GM19463 (cell line): ENCODE results near the gene APEX1.
"Not testable (repeated sequence)": the region's sequence is repeated elsewhere in the genome, so short reads cannot be mapped to it uniquely, and the experiment has no call there.

Experiments
- ATAC-seq: cut with Tn5 transposase; IDR thresholded peaks from one replicate; pipeline ENCODE4 v1.9.1; 2021; ENCODE audit warnings: mild to moderate bottlenecking, moderate library complexity; ENCODE audit not compliant: unreplicated experiment

Gene APEX1

DNA sequence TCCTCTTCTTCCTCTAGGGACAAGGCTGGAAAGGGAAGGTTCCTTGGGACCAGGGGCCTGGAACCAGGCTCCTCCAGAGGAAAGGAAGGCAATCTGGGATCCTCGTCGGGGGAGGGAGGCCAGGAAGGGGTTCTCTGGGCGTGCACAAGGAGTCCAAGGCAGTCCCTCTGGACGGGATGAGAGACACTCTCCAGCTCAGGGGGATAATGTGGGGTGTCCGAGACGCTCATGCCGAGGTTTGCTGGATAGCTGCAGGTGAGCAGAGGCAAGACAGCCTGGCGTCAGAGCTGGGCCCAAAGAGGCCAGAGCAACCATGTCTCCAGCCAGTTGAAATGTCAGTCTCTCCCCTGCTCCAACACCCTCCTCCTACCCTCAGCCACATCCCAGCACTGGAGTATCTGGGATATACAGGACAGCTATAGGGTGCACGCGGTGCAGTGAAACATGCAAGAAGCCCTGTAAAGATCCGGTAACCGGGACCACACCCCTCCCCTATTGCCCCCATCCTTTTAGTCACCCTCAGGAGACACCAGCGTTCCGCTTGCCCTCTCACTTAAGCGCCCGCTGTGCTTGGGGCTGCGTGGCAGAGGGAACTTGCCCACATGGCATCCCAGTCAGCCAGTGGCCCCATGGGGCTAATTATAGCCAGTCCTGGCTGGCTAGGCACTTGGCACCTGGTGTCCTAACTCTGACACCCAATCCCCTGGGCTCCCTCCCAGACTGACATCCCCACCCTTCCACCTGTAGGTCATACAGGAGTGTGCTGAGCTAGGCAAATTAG is 19.3 kb upstream of the APEX1 start, which contains the start of gene KLHL33:
KLHL33 (minus strand) TSS at position 585 of the 781 bp plus-strand sequence; CDS start at position 230, 355 bp downstream.
- ATAC-seq = no peak

DNA sequence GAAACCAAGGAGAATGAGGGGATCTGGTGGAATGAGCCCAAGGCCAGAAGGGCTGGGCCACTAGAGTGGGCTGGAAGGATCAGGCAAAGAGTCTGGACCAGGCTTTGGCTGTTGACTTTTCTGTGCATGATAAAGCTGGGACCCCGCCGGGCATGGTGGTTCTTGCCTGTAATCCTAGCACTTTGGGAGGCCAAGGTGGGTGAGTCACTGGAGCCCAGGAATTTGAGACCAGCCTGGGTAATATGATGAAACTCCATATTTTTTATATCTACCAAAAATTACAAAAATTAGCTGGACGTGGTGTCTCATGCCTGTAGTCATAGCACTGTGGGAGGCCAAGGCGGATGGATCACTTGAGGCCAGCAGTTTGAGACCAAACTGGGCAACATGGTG is 18.7 kb upstream of the APEX1 start:
- ATAC-seq = no peak

DNA sequence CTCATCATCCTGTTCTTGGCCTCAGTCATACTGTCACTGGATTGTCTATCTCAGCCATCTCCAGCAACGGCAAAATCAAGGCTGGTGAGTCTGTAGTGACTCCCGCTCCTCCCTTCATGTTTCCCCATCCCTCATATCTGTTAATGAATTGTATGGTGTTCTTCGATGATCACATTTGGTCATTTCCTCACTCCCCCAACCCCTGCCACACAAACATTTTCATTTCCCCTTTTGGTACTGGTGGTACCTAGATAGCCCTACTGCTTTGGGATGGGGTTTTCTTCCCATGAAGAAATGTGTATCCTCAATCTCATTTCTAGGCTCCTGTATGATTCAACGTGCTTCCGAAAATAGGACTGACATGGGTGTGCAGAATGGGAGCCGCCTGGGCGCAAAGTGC is 16.4 kb upstream of the APEX1 start:
- no peak for ATAC-seq

DNA sequence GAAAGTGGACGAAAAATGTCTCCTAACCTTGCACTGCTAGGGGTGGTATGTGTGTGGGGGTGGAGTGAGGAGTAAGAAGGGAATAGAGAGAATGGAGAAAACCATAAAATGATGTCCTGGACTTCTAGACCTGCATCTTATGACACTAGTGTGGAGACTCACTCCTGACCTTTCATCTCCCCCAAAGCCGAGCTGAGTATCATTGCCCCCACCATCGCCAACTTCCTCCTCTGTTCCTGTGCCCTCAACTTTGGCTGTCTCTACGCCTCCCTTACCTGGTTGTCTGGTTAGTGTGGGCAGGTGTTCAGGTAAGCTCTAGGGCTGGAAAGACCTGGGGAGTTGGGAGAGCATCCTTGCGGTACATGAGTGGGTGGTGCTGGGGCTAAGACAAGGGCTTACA is 14.6 kb upstream of the APEX1 start:
- no peak for ATAC-seq

DNA sequence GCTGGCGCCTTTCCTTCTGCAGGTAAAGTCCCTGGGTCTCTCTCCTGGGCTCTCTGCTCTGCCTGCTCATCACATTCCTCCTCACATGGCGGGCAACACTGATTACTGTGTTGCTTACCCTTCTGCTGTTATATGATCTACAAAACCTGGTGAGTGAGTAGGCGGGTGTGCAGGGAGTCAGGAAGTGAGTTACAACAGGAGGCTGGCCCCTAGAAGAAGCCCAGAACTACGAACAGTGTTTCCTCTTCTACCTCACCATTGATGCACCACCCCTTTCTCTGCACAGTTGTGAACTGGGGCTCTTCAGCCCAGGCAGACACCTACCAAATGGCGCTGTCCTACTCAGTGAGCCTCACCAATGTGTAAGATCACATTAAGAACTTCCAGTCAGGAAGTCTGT is 14.1 kb upstream of the APEX1 start:
- peak; percentile 47 for ATAC-seq

DNA sequence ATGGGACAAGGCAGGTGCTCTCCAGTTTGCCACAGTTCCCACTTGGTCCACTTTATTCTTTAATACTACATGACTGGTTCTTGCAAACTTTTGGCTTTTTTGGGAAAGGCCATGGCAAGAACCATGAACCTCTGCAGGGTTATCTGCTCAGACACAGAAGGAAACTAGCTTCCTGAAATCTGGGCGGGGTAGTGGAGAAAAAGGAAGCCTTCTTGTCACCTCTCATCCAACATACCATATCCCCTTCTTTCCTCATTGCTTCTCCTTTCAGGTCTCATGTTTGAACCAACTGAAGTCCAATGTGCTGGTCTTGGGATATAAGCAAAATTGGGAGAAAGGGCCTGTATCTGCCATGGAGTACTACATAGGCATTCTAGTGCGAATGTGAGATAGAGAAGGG is 13.6 kb upstream of the APEX1 start:
- ATAC-seq = no peak

DNA sequence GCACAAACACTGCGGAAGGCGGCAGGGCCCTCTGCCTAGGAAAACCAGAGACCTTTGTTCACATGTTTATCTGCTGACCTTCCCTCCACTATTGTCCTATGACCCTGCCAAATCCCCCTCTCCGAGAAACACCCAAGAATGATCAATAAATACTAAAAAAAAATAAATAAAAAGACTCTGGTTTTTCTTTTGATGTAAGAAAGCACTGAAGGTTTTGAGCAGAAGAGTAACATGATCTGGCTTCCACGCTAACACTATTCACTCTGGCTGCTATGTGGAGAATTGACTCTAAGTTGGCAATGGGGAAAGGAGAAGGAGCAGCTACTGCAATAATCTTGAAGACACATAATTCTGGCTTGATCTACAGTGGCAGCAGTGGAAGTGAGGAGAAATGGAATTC is 11.4 kb upstream of the APEX1 start:
- ATAC-seq = not testable (repeated sequence)

DNA sequence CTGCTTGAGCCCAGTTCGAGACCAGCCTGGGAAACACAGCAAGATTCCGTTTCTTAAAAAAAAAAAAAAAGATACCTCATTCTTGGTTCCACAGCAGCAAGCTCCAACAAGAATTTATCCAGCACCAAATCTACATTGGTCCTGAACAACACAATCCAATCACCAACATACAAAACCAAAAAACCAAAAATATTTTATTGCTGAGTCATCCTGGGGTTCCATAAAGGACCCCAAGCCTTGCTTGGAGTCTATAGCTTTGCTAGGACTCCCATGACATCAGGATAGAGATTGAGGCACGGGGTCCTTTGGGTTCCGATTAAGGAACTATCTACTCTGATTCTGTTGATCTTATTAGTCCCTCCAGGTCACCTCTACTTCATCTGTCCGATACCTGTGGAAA is 8.1 kb upstream of the APEX1 start:
- no peak for ATAC-seq

DNA sequence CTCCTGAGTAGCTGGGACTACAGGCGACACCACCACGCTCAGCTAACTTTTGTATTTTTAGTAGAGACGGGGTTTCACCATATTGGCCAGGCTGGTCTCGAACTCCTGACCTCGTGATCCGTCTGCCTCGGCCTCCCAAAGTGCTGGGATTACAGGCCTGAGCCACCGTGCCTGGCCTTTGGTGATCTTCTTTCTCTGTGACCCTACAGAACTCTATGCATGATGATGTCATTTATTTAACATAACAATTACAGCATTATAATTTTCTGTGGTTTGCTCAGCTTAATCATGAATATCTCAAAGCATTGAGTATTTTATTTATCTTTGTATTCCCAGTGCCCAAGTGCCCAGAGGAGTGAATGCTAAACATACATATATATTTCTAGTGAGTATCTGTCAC is 2.2 kb upstream of the APEX1 start:
- ATAC-seq = not testable (repeated sequence)

DNA sequence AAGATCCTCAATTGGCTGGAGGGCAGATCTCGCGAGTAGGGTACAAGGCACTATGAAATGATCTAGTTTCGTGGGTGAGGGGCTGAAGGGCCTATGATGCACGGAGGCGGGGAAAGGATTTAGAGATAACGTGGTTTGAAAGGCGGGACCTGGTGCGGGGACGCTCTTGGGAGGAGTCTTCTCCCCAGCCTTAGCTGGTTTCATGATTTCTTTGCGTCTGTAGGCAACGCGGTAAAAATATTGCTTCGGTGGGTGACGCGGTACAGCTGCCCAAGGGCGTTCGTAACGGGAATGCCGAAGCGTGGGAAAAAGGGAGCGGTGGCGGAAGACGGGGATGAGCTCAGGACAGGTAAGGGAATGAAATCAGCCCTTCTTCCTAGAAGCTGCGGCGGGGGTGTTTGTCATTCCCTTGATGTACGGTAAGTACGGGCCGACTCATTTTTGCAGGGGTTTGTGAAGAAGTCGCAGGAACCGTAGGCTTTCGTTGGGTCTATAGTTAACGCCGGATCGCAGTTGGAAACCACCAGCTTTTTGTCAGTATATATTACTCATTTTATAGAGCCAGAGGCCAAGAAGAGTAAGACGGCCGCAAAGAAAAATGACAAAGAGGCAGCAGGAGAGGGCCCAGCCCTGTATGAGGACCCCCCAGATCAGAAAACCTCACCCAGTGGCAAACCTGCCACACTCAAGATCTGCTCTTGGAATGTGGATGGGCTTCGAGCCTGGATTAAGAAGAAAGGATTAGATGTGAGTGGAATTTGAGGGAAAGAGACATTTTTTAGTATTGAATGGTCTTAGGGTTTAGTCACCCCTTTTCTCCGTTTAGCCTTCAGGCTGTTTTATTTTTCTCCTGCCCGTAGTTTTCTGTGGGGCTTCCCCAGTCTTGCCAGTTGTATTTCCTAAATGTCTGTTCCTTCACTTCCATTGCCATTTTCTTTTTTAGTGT is 602 bp downstream of the APEX1 start:
- ATAC-seq = peak; percentile 37

DNA sequence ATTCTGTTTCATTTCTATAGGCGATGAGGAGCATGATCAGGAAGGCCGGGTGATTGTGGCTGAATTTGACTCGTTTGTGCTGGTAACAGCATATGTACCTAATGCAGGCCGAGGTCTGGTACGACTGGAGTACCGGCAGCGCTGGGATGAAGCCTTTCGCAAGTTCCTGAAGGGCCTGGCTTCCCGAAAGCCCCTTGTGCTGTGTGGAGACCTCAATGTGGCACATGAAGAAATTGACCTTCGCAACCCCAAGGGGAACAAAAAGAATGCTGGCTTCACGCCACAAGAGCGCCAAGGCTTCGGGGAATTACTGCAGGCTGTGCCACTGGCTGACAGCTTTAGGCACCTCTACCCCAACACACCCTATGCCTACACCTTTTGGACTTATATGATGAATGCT is 1.9 kb downstream of the APEX1 start:
- no peak for ATAC-seq

DNA sequence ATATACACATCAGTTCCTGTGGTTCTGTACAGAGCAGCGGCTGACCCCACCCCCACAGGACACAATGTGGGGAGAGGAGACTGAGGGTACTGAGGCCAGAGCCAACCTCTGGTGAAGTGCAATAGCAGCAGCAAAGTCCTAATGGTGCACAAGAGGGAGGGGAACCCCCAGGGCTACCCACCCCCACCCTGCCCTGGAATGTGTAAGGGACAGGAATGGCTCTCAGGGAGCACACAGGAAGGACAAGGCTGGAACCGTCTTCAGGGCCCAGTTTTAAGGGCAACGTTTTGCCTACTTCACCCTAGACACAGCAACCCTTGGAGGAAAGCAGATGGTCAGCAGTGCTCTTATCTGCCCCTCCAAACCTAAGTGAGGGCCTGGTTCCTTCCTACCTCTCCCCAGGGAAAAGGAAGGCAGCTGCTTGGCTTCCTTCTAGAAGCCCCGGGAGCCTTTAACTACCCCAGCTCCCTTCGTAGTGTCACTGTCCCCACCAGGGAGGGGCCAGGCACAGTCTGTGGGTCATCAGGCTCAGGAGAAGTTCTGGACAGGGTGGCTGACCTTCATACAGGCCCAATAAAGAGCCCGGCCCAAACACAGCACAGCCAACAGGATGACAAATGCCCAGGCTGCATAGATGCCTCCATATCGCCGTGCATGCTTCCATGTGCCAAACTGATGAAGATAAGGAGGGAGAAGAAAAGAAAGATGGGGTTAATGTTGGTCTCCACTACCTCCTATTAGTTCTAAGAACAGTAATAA is 3.2 kb downstream of the APEX1 start:
- no peak for ATAC-seq

DNA sequence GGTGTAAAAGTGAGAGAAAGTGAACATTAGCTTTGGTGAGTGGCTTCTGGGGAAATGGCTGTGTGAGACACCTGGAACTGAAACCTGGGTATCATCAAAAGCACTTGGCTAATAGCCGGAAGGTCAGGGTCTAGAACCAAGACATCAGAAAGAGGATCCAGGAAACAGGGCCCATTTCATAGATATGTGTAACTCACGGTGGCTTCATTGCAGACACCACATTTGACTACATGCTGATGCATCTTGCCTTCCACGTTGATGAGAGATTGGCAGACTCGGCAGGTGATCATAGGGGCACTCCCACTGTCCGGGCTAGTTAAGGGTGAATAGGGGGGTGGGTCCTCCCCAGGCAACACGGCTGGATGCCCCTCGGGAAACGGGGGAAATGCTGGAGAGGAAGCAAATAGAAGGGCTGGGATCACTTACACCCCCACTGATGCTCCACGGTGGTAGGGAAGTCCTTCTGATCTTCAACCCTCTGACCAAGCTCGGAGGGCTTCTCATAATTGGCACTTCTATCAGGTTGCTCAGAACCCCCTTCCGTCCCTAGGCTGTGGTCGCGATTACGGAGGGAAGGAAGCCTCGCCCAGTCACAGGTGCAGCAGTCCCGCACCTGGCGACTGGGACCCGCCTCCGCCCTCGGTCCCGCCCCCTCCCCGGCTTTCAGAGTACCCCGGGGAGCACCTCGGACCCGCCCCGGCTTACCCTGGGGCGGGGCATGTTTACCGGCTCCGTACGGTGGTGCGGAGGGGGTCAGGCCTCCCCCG is 5.6 kb downstream of the APEX1 start:
- ATAC-seq = peak; percentile 1

DNA sequence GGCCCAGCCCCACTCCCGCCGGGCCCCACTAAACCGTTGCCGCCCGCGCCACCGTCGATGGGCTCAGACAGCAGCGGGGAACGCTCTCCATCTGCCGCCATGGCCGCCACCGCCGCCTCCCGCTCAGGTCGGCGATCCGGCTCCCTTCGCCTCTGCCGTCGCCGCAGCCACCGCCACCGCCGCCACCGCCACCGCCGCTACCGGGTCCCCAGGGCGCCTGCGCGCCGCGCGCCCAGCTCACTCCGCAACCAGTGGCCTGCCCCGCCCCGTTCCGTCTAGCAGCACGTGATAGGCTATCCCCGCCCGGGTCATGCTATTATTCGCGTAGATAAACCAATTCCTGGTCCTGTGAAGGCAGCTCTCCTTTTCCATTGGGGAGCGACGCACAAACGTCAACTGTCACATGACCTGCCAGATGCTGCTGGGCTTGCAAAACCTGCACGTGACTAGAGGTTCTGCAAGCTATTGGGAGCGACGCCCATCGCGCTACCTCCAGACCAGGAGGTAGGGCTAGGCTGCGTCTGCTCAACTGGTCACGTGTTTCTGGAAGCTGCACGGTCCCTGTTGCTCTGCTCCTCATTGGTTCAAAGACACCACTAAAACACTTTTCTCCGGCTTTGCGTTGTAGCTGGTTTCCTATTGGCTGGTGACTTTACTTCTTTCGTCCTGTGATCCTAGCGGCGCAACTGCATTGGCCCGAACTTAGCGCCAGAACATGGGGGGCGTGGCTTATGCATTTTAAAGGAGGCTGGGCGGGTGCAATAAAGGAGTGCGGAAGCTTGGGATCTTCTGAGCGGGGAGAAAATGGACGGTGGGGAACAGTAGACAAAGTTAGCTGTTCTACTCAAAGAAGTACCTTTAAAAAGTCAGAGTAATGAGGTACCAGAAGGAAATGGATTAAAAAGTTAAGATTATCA is 6.5 kb downstream of the APEX1 start, which contains the start of gene PIP4P1:
PIP4P1 (minus strand) TSS at position 210 of the 917 bp plus-strand sequence; CDS start at position 101, 109 bp downstream.
- peak; percentile 92 for ATAC-seq

DNA sequence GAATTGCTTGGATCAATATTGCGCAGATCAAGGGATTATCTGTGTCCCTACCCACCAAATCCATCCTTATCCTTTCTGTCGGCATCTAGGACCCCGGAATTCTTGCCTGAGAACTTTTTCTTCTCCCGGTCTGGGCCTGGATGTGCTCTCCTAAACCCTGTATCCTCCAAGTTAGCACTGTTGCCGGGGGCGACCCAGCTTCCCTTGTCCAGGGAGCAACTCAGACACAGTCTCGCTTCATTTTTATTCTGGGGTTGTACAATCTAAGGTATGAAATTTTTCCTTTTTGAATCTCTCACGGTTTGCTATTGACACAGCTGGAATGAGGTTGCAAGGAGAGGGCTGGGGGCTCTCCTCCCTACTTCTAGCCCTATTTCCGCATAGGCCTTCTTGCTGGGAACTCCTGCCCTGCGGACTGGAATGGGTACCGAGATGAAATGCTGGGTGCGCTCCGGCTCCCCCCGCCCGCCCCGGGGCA is 13.8 kb downstream of the APEX1 start:
- ATAC-seq = no peak

DNA sequence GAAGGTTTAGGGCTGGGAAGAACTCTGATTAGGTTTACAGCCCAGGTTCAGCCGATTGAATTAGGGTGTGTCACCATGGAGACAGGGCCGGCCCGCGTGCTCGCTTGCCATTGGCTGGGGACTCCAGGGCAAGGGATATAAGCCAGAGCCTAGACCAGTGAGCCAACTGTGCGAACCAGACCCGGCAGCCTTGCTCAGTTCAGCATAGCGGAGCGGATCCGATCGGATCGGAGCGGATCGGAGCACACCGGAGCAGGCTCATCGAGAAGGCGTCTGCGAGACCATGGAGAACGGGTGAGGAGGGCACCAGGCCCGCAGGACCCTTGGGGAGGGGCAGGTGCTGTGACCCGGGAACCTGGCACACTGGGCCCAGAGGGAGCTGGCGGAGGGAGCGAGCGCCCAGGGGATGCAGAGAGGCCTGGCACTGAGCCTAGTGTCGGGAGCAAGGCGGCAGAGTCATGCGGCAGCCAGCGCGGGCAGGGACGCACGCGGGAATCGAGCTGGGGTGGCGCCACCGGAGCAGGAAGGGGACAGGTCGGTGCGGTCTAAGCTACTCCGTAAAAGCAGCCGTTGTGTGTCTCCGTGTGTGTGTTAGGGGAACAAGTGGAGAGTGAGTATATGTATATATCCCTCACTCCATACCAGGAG is 14.3 kb downstream of the APEX1 start, which contains the start of gene PNP:
PNP (plus strand) TSS at position 165 of the 648 bp plus-strand sequence; CDS start at position 284, 119 bp downstream.
- peak; percentile 95 for ATAC-seq

DNA sequence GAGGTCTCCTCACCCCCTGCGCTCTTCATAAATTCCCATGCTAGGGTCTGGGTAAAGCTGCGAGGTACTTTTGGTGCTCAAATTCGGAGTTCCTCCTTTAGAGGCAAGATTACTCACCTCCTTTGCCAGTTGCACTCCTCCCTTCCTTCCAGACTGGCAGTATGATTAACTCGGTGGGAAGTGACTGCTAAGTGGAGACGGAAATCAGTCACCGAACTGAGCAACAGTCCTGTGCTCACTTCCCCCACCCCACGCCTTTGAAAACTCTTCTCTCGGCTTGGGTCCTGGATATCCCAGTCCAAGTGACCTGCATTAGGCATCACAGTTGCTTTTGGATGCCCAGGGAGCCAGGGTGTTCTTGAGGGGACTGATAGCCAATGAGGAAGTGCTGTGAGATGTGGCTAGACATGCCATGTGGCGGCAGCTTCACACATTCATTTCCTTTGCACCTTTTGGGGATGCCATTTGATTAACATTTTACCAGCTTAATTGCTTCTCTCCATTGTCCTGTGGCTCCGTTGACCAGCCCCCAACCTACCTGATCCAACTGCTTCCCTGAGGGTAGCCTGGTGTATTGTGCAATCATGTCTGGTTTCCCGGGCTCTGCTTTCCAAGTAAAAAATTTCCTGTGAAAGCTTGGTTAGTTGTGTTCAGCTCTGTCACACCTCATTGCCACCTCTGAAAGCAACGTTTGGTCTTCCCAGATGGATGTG is 15.0 kb downstream of the APEX1 start:
- ATAC-seq = peak; percentile 35

DNA sequence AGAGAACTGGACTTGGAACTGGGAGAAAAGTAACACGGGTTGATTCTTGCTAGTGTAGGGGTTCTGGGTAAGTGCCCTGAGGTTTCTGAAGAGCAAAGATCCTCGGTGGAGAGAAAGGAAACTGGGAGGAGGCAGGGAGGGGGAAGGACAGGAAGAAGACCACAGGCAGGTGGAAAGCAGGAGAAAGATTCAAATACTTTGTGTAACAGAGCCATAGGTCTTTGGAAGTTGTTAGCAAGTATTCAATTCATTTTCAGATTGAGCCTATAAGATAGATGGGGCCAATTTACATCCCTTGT is 15.5 kb downstream of the APEX1 start:
- no peak for ATAC-seq
